NT2/D1 (cell line): ENCODE measurements around the gene DOCK3.
"Not testable (repeated sequence)": the region's sequence is repeated elsewhere in the genome, so short reads cannot be mapped to it uniquely, and the experiment has no call there.

ENCODE experiments used
- DNase-seq: peaks from one replicate; pipeline ENCODE4 v3.0.0-alpha.2; 2011; ENCODE audit warnings: low read depth, low spot score
- H3K27me3 ChIP-seq: 2 replicates; pipeline ENCODE4 v1.6.0; 2011; ENCODE audit warnings: mild to moderate bottlenecking; ENCODE audit not compliant: insufficient read length, insufficient read depth
- H3K36me3 ChIP-seq: 2 replicates; pipeline ENCODE4 v1.6.1; 2011; ENCODE audit warnings: mild to moderate bottlenecking, low read length, mixed read lengths; ENCODE audit not compliant: insufficient read depth, insufficient read length
- H3K4me1 ChIP-seq: 2 replicates; pipeline ENCODE4 v1.5.1; 2011; ENCODE audit not compliant: insufficient read depth, insufficient read length
- H3K4me3 ChIP-seq: 2 replicates; pipeline ENCODE4 v1.5.1; 2011; ENCODE audit warnings: low read depth; ENCODE audit not compliant: insufficient read length
- H3K9ac ChIP-seq: 2 replicates; pipeline ENCODE4 v1.6.0; 2011; ENCODE audit warnings: low read depth; ENCODE audit not compliant: insufficient read length
- H3K9me3 ChIP-seq: 2 replicates; pipeline ENCODE4 v1.5.1; 2011; ENCODE audit warnings: mild to moderate bottlenecking, low read length; ENCODE audit not compliant: insufficient read depth
- SUZ12 ChIP-seq: IDR thresholded peaks from 2 replicates; pipeline ENCODE4 v1.6.1; 2011; ENCODE audit not compliant: insufficient read length, insufficient read depth; ENCODE audit errors: extremely low read depth
- YY1 ChIP-seq: IDR thresholded peaks from 2 replicates; pipeline ENCODE4 v1.6.1; 2011; ENCODE audit not compliant: insufficient read length, insufficient read depth
- ZNF274 ChIP-seq: IDR thresholded peaks from 2 replicates; pipeline ENCODE4 v1.6.1; 2011; ENCODE audit warnings: mild to moderate bottlenecking, low read depth, low read length

The DOCK3 gene

GRCh38 chr3:50672656-50673055, 2.1 kb upstream of the DOCK3 start:
- Histone ChIP-seq H3K36me3 (no peaks in the 10 kb centered on the region), H3K4me1 (peaks cover 8% of the 10 kb centered on the region), H3K9ac (no peak overlapping the region), H3K27me3 (peaks cover 25% of the 10 kb centered on the region), H3K9me3 (no peaks in the 10 kb centered on the region), H3K4me3 (no peak overlapping the region)
- TF ChIP-seq ZNF274 = no peak
- TF ChIP-seq SUZ12 = no peak
- no peak for TF ChIP-seq YY1
- DNase-seq = no peak

DNA sequence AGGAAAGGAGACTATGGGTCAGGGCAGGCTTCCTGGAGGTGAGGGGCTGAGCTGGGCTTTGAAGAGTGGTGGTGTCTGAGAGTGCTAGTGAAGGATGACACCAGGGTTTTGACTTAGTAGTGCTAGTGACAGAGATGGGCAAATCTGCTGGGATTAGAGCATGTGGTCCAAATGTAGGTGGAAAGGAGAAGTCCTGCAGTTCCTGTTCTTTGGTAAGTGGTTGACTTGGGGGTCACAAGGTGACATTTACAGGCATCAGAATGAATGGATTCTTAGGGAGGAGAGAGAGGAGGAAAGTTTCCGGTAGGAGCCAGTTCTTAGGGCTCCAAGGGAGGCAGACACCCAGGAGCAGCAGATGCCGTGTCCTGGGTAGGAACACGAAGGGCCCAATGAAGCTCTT, 796 bp upstream of the DOCK3 start:
- peaks cover 8% of the 10 kb centered on the region for H3K4me1 ChIP-seq
- peaks cover 25% of the 10 kb centered on the region for H3K27me3 ChIP-seq
- H3K9me3 ChIP-seq = no peaks in the 10 kb centered on the region
- TF ChIP-seq ZNF274 (no peak), YY1 (no peak), SUZ12 (no peak)
- DNase-seq = no peak
- H3K4me3 ChIP-seq = peak overlapping the region; percentile 76
- no peaks in the 10 kb centered on the region for H3K36me3 ChIP-seq
- peak overlapping the region; percentile 85 for H3K9ac ChIP-seq

GRCh38 chr3:50675179-50676030, 678 bp downstream of the DOCK3 start:
- Histone ChIP-seq H3K27me3 (peaks cover 25% of the 10 kb centered on the region), H3K4me3 (peak overlapping the region; percentile 76)

DNA sequence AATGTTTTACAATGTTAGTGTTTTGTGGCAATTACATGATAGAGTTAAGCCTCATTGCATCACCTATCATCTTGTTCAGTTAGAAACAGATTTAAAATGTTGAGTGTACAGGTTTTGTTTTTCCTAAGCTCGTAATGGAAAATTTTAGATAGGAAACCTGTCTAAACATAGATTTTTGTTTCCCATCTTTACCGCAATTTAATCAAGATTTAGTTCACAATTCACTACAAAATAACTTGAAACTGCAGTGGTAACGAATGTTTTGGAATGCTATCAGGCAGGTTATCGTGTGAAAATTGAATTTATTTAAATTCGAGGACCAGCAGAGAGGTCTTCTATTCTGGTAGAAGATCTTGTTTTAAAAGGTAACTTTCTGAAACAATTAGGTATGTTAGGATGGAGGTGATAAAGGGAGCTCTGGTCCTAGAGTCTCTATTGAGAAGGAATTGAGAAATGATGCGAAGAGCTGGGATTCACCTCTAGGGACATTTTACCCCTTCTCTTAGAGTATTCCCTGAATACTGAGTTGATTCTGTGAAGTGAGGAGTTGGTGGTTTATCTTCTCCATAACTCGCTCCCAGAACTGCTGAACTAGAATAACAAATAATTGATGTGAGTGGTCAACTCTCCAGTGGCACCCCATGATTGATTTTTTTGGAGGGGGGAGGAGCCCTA, 1.4 kb downstream of the DOCK3 start:
- peaks cover 8% of the 10 kb centered on the region for H3K4me1 ChIP-seq
- no peak overlapping the region for H3K9ac ChIP-seq
- TF ChIP-seq ZNF274 (no peak), YY1 (no peak), SUZ12 (no peak)
- H3K27me3 ChIP-seq = peaks cover 25% of the 10 kb centered on the region
- no peak for DNase-seq
- peak overlapping the region; percentile 76 for H3K4me3 ChIP-seq
- no peaks in the 10 kb centered on the region for H3K36me3 ChIP-seq
- H3K9me3 ChIP-seq = no peaks in the 10 kb centered on the region

More at GRCh38 chr3:50675179-50676030, 678 bp downstream of the DOCK3 start:
- DNase-seq = peak; percentile 46
- H3K9me3 ChIP-seq = no peaks in the 10 kb centered on the region
- H3K9ac ChIP-seq = peak overlapping the region; percentile 85
- TF ChIP-seq ZNF274 (no peak), SUZ12 (no peak), YY1 (no peak)
- peaks cover 8% of the 10 kb centered on the region for H3K4me1 ChIP-seq
- H3K36me3 ChIP-seq = no peaks in the 10 kb centered on the region

DNA sequence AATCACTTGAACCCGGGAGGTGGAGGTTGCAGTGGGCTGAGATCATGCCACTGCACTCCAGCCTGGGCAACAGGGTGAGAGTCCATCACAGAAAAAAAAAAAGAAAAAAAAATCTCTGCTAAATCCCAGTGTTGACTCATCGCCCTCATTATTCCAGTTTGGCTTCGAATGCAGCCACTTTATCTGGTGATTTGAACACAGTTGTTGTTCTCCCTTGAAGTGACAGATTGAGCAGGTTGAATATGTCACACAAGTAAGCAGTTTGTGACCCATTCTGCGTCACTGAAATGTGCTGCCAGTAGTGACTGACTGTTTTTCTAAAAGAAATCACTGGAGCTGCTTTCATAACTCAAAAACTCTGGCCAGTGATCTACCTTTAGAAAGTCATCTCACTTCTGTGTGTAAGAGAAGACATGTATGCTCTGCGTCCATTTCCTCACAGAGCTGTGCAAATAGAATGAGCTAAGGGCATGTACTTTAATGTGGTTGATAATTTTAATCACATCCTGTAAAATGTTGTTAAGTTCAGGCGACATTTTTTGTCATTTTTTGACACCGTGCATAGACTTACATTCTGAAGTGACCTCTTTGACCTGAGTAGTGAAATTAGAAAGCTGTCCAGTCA, 12.5 kb downstream of the DOCK3 start:
- peaks cover 5% of the 10 kb centered on the region for H3K4me1 ChIP-seq
- no peaks in the 10 kb centered on the region for H3K27me3 ChIP-seq
- no peak overlapping the region for H3K4me3 ChIP-seq
- TF ChIP-seq ZNF274 = no peak
- DNase-seq = no peak
- H3K9me3 ChIP-seq = peaks cover 9% of the 10 kb centered on the region
- H3K9ac ChIP-seq = no peak overlapping the region
- no peaks in the 10 kb centered on the region for H3K36me3 ChIP-seq

DNA sequence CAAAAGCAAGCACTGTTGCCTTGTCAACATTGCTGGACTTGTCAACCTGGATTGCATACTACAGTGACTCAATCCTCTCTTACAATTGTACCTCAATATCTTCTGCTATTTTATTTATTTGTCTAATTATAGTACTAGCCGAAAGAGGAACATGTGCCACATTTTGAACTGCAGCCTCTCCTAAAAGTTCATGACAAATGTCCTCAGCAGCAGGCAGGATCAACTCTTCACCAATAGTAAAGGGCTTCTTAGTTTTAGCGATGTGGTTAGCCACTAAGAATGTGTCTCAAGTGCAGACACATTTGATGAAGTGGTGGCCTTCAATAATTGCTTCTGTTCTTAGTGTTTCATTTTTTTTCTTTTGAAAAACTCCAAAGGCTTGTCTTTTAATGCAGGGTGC, 13.2 kb downstream of the DOCK3 start:
- TF ChIP-seq YY1 (no peak), SUZ12 (no peak), ZNF274 (no peak)
- H3K4me3 ChIP-seq = no peak overlapping the region

GRCh38 chr3:50688602-50689001, 13.9 kb downstream of the DOCK3 start:
- H3K4me1 ChIP-seq, H3K9ac ChIP-seq, H3K9me3 ChIP-seq: not testable (repeated sequence)

More for the DNA sequence above, 13.2 kb downstream of the DOCK3 start:
- Histone ChIP-seq H3K4me1 (peaks cover 5% of the 10 kb centered on the region), H3K27me3 (no peaks in the 10 kb centered on the region), H3K9ac (no peak overlapping the region), H3K9me3 (peaks cover 9% of the 10 kb centered on the region), H3K36me3 (no peaks in the 10 kb centered on the region)
- DNase-seq = no peak

More at GRCh38 chr3:50688602-50689001, 13.9 kb downstream of the DOCK3 start:
- not testable (repeated sequence) for H3K4me3 ChIP-seq, DNase-seq, H3K27me3 ChIP-seq, H3K36me3 ChIP-seq
